Stimulated activated CD4-positive, alpha-beta T cell treated with anti-CD3 and anti-CD28 coated beads, Interleukin-4, amount 100 ng/mL, for 24 hours (primary cell): Measurements from ENCODE around the gene CDH12.
"Not testable (repeated sequence)": the region's sequence is repeated elsewhere in the genome, so short reads cannot be mapped to it uniquely, and the experiment has no call there.

Source experiments
- DNase-seq: peaks from one replicate; pipeline ENCODE4 v3.0.0-alpha.2; 2020

CDH12 gene

DNA sequence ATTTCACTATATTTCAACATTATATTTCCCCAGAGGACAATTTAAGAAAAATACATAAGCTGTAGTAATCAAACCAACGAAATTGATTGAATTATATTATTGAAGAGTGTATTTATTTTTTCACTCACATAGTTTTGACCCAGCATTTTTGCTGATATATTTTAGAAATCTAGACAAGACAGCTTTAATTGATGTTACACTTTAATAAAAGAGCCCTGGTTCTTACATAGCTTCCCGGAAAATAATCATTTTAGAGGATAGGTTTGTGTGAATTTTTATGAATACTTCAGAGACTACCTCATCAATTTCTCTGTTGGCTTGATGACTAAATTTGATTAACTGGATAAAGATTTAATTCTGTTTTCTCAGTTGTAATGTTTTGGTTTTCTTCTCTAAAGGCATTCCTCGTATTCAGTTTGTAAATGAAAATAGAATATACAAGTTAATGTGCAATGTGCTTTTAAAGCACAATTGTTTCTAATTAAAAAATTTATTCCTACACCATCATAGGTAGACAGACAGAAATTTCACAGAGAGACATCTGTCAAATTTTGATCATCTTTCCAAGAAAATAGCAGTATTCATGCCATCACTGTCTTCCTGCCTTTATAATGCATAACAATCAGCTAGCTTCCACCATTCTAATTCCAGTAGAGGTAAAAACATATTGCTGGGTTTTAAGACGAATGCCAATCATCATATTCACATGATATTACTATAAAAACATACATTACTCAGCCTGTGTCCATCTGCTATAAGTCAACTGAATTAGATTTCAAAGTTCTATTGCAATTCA lies 441.4 kb downstream of the CDH12 start:
- DNase-seq: no peak

DNA sequence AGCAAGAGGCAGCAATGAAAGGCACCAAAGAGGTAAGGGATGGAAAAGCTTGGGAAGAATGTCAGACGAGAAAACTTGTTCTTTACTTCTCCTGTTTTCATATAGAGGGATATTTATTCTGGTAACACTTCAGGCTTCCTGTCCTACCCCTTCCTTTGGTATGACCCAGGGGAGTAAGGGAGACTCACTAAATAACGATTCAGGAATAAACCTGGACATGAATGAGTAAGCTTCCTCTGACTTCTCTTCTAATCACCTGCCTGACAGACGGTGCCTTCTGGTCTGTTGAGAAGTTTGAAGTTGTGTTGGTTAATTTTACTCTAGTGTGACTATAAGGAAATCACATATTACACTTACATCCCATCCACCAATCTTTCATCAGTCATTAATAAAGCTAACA lies 461.2 kb downstream of the CDH12 start:
- DNase-seq: no peak

GRCh38 chr5:22390888-22391287 lies 462.3 kb downstream of the CDH12 start:
- DNase-seq: no peak

DNA sequence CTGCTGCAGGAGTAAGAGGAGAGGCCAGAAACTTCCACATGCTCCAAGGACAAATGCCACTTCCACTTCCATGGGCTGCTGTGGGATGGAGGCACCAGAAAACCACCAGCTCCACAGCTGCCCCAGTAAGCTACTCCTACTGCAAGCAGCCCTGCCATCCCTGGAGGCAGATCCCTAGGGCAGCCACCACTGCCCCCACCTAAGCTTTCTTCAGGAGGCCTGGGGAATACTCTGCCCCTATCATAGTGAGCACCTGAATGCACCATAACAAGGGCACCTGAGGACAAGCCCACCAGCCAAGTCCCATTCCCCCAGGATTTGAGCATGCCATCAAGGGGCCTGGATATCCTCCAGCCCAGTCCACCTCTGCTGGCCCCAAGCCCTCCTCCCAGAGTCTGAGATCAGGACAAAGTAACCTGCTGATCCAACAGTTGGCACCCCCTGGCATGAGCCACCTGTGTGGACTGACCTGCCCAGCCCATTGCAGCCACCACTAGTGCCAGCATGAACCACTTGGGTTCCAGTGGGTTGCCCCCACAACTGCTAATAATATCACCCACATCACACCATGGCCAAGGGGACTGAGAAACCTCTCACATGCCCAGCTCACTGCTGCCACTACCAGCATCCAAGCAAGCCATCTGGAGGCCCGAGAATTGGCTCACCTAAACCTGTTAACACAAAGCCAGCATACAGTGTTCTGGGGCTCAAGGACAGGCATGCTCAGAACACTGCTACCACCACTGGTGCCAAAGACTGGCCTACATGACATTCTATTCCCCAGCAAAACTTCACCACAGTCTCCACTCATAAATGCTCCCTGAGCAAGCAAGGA lies 480.1 kb downstream of the CDH12 start:
- DNase-seq: no peak

GRCh38 chr5:22372376-22372775 lies 480.8 kb downstream of the CDH12 start:
- DNase-seq: no peak

DNA sequence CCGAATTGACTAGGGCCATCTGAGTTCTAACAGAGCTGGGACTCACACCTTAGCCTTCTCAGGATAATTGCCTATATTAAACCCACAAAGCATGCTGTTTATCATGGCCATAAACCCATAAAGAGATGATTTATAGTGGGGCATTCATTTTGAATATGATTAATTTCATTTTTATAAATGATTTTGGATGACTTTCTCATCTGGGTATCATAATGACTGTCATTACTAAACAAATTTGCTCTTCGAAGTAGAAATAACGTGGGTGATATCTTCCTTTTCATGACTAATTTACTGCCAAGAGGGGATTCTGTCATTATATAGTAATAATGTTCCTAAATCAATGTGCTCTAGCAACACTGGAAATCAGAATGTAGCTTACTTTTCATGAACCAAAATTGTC lies 498.2 kb downstream of the CDH12 start:
- no peak for DNase-seq

DNA sequence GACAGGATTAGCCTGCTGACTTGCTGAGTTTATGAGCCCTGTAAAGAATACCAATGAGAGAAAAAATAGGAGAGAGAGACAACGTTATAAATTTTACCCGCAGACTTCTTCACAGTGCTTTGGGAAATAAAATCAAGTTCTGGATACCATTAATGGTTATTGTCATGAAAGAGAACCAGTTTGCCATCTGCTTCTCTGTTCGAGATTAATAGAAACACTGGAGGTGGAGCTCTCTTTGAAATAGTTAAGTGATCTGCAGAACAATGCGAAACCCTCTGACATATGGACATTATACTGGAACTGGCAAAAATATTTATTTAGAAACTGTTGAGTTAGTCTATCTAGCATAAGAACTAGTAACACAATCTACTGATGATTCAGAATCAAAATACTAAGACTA lies 500.7 kb downstream of the CDH12 start:
- DNase-seq: no peak

GRCh38 chr5:22351178-22351577 lies 502.0 kb downstream of the CDH12 start:
- no peak for DNase-seq

- no peak for DNase-seq
Observed at GRCh38 chr5:22348027-22348426, 505.1 kb downstream of the CDH12 start.

- DNase-seq: no peak
Observed at GRCh38 chr5:22344000-22344399, 509.1 kb downstream of the CDH12 start.

DNA sequence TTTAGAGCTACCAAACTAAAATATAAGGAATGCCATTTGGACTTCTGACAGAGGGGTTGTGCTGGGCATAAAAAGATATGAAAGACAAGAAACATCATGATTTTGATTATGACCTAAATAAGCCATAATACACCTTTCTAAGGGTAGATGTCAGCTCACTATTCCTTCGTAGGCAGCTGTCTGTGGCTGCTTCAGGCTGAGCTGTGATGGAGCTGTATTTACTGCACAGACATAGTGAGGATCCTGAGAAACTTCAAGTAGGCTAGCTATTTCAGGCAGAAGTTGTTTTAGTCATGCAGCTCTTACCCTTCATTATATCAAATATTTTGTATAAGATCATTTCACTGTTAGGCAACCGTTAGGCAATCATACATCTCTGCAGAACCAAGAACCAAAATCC lies 511.7 kb downstream of the CDH12 start:
- DNase-seq: no peak

- not testable (repeated sequence) for DNase-seq
Observed at GRCh38 chr5:22332949-22333348, 520.2 kb downstream of the CDH12 start.

- DNase-seq: no peak
Observed at GRCh38 chr5:22329683-22330082, 523.5 kb downstream of the CDH12 start.

GRCh38 chr5:22319798-22320197 lies 533.3 kb downstream of the CDH12 start:
- DNase-seq: no peak

DNA sequence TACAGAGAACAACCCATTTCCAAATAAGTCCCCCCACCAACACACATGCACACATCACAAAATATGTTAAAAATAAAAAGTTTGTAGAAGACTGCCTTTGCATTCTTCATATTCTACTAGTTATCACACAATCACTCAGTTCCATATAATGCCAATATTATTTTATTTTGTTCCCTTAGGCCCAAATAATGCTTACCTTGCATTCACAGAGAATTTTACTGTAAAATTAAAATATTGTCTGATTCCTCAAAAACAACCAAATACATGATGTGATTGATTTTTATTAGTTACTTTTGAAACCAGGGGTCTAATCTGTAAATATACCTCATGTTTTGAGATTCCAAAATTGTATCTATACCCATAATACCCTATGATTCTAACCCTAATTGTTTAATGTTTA lies 536.9 kb downstream of the CDH12 start:
- no peak for DNase-seq

DNA sequence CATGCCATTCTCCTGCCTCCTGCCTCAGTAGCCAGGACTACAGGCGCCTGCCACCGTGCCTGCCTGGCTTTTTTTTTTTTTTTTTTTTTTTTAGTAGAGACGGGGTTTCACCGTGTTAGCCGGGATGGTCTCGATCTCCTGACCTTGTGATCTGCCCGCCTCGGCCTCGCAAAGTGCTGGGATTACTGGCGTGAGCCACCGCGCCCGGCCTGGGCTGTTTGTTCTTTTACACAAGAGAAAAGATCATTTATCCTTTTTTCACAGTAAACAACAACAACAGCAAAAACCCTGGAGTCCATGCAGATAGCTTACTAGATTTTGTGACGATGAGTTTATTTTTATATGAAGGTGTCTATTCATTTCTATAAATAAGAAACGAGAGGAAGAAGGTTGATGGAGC lies 538.1 kb downstream of the CDH12 start:
- not testable (repeated sequence) for DNase-seq

GRCh38 chr5:22314548-22314947 lies 538.6 kb downstream of the CDH12 start:
- DNase-seq: no peak

DNA sequence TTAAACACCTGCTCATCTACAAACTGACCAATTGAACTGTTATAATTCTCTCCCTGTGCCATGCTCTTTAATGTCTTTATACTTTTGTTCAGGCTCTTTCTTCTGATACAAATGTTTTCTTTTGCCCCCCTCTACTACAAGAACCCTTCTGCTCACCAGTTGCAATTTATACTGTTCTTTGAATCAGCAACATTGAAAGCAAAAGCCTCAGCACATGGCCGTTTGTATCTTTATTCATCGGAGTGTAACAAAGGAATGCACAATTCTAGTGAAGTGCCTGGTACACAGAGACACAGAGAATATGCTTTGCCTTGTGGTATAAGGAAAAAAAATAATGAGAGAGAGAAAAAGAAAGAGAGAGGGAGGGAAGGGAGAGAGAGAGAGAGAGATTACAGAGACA lies 547.1 kb downstream of the CDH12 start:
- DNase-seq: no peak

DNA sequence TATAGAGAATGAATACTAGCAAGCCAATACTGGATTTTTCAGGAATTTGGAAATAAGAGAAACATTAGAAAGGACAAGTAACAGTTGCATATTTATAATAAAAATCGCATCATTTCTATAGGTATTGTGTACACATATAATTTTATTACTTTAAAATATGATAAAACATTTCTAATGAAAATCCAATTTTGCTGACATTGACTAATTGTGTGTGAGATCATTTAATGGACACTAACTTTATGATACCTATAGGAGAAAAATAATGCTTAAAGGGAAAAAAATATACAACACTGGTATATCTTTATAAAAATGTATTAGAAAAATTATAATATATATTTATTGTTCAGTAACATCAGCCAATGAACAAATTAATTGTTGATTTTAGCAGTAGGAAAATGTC lies 557.3 kb downstream of the CDH12 start:
- no peak for DNase-seq

DNA sequence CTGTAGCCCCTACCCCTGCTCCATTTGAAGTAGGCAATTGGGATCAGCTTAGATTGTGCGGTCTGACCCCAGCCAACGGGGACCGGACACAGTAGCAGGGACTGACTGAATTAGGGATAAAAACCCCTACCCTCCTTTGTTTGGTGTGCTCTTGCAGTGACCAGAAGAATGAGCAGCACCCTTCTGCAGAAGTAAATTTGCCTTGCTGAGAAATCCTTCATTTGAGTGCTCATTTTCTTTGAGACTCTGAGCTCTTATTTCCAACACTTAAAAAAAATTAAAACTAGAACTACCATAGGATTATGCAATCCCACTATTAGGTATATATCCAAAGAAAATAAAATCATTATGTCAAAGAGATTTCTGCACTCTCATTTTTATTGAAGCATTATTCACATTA lies 560.0 kb downstream of the CDH12 start:
- no peak for DNase-seq

- DNase-seq: no peak
Observed at GRCh38 chr5:22278164-22278563, 575.0 kb downstream of the CDH12 start.

- DNase-seq: no peak
Observed at GRCh38 chr5:22277006-22277405, 576.1 kb downstream of the CDH12 start.

GRCh38 chr5:22265855-22266254 lies 587.3 kb downstream of the CDH12 start:
- not testable (repeated sequence) for DNase-seq

DNA sequence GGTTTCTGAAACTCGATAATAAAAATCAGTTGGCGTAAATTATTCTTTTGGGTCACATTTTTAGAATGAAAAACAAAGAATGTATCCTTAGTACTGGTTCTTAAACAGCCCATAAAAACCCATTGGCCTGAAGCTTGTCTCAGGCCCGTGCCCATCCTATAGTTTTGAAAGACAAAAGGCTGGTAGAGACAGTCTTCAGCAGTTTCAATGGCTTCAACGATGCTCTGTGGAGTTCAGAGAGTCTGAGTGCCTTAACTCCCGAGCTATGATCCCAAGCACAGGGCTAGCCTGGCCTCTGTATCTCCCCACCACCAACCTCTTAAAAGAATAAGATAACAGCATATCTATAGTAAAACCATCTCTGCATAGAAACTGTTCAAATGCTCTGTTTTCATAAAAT lies 595.0 kb downstream of the CDH12 start:
- no peak for DNase-seq
